K562 (cell line): ENCODE data around the gene KIF26B. TPM values are rescaled to one million over a fixed set of nuclear protein-coding genes. Genes with fewer than 3 reads are reported as not detected.

Experiments used
- DPF2 ChIP-seq: fragments of 450-650 bp; IDR thresholded peaks from 2 replicates; pipeline ENCODE4 v1.6.1; 2016
- IFI16 ChIP-seq: fragments of 250-450 bp; sonication (Bioruptor Pico); IDR thresholded peaks from 2 replicates; pipeline ENCODE4 v2.1.2; 2022; ENCODE audit warnings: mild to moderate bottlenecking, inconsistent platforms
- JUN ChIP-seq, 2 experiments: sonication (generic) in 1 of 2; formaldehyde crosslinking in 1 of 2; IDR thresholded peaks; 2 replicates each; pipeline versions ENCODE4 v1.6.1 to v1.8.0; 2012 to 2022; ENCODE audit warnings: borderline replicate concordance in 2 of 2, mild to moderate bottlenecking in 2 of 2, improper control_type of control experiment in 1 of 2, low read depth in 1 of 2, low read length in 1 of 2, missing genetic modification reagents in 1 of 2
- KAT8 ChIP-seq: fragments of 450-650 bp; IDR thresholded peaks from 2 replicates; pipeline ENCODE4 v1.6.1; 2016; ENCODE audit warnings: low read depth, mild to moderate bottlenecking
- MTA1 ChIP-seq: fragments of 450-650 bp; IDR thresholded peaks from 2 replicates; pipeline ENCODE4 v1.6.1; 2017; ENCODE audit warnings: borderline replicate concordance
- POLR2A ChIP-seq: fragments of 450-650 bp; conservative IDR thresholded peaks from 2 replicates; pipeline ENCODE4 v1.6.1; 2016
- PTTG1 ChIP-seq: fragments of 450-650 bp; IDR thresholded peaks from 2 replicates; pipeline ENCODE4 v1.6.1; 2016; ENCODE audit warnings: low read depth, mild to moderate bottlenecking, missing genetic modification characterization, missing compliant biosample characterization
- TRIM28 ChIP-seq: fragments of 450-650 bp; IDR thresholded peaks from 2 replicates; pipeline ENCODE4 v1.6.1; 2017
- ZC3H8 ChIP-seq: fragments of 450-650 bp; IDR thresholded peaks from 2 replicates; pipeline ENCODE4 v1.6.1; 2017
- ZKSCAN1 ChIP-seq: fragments of 150-350 bp; IDR thresholded peaks from 2 replicates; pipeline ENCODE4 v1.6.1; 2016; ENCODE audit warnings: low read depth, low read length
- ZKSCAN3 ChIP-seq: fragments of 250-450 bp; sonication (Bioruptor Pico); IDR thresholded peaks from 2 replicates; pipeline ENCODE4 v1.4.0; 2020
- ZNF316 ChIP-seq: fragments of 450-650 bp; IDR thresholded peaks from 2 replicates; pipeline ENCODE4 v1.6.1; 2016
- ZNF444 ChIP-seq: fragments of 250-450 bp; sonication (Bioruptor Pico); IDR thresholded peaks from 2 replicates; pipeline ENCODE4 v1.4.0; 2020; ENCODE audit warnings: mild to moderate bottlenecking, moderate library complexity
- polyA plus RNA-seq, 8 experiments: library from polyadenylated mRNA; depleted of rRNA in 4 of 8; stranded (reverse) in 5 of 8; unstranded in 3 of 8; fragments of >200 nt; fragmentation: Nextera tagmentation in 2 of 8; fragmentation: Illumina TruSeq in 1 of 8; extraction: Ambion mirVana in 2 of 8; extraction: Trizol in 1 of 8; gene quantifications; 2 replicates each; pipeline versions ENCODE4 v1.2.1 to v1.2.3, GENCODE V29; 2011 to 2014; ENCODE audit warnings: inconsistent platforms in 1 of 8, missing spikeins in 1 of 8
- total RNA-seq, 7 experiments: library from RNA; depleted of rRNA in 6 of 7; stranded (reverse); fragments of >200 nt in 6 of 7; fragmentation: Illumina TruSeq in 2 of 7; extraction: Trizol in 2 of 7; gene quantifications; 2 replicates each; pipeline versions ENCODE4 v1.2.1 to v1.2.3, GENCODE V29; 2011 to 2021; ENCODE audit warnings: low replicate concordance in 1 of 7
- TF ChIP-seq, protein P1 (sequence below): fragments of 200-400 bp; formaldehyde crosslinking; IDR thresholded peaks from 2 replicates; pipeline ENCODE4 v1.6.1; 2017; ENCODE audit warnings: mild to moderate bottlenecking, low read depth, low read length, moderate library complexity
- TF ChIP-seq, protein P2 (sequence below): fragments of 450-650 bp; formaldehyde crosslinking; IDR thresholded peaks from 2 replicates; pipeline ENCODE4 v1.4.0; 2020; ENCODE audit warnings: mild to moderate bottlenecking, moderate library complexity
- TF ChIP-seq, protein P3 (sequence below): IDR thresholded peaks from 2 replicates; pipeline ENCODE4 v1.6.1; 2011; ENCODE audit not compliant: insufficient read length; ENCODE audit errors: extremely low read depth

Gene KIF26B
- total and polyA plus RNA-seq, 9 of the 15 experiments (the other 6 are each of a cell fraction or from before 2014, with no cell fraction given), result 0.02 to 0.08 (median 0.03) TPM; not detected in 6

DNA sequence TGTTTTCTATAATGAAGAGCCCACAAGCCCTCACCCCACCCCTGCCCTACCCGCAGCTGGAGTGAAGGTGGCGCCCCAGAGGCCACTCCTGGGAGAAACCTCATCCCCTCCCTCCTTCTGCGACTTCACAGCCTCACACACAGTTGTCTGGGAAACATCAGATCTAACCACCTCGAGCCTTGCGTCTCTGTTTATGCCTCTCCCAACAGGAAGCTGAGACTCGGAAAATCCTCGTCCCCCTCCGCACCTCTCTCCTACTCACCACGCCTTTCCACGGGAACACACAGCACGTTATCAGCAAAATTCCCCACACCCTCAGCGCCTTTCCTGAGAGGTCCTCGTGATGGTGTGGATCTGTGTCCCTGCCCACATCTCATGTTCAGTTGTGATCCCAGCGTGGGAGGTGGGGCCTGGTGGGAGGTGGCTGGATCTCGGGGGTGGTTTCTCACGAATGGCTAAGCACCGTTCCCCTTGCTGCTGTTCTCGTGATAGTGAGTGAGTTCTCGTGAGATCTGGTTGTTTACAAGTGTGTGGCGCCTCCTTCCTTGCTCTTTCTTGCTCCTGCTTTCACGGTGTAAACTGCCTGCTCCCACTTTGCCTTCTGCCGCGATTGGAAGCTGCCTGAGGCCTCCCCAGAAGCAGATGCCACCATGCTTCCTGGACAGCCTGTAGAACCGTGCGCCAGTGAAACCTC, 190.6 kb downstream of the KIF26B start (continued):
- TF ChIP-seq, protein P1, sequence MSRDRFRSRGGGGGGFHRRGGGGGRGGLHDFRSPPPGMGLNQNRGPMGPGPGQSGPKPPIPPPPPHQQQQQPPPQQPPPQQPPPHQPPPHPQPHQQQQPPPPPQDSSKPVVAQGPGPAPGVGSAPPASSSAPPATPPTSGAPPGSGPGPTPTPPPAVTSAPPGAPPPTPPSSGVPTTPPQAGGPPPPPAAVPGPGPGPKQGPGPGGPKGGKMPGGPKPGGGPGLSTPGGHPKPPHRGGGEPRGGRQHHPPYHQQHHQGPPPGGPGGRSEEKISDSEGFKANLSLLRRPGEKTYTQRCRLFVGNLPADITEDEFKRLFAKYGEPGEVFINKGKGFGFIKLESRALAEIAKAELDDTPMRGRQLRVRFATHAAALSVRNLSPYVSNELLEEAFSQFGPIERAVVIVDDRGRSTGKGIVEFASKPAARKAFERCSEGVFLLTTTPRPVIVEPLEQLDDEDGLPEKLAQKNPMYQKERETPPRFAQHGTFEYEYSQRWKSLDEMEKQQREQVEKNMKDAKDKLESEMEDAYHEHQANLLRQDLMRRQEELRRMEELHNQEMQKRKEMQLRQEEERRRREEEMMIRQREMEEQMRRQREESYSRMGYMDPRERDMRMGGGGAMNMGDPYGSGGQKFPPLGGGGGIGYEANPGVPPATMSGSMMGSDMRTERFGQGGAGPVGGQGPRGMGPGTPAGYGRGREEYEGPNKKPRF, result no peak
- no peak for TF ChIP-seq PTTG1 (tag)
- TF ChIP-seq POLR2A, result no peak; the same call in none of the 2 replicates
- no peak for TF ChIP-seq IFI16 (CRISPR knock-in tag)
- TF ChIP-seq ZKSCAN3 (CRISPR knock-in tag), result no peak
- no peak for TF ChIP-seq KAT8
- TF ChIP-seq MTA1, result no peak
- TF ChIP-seq ZNF316, result peak; percentile 86
- no peak for TF ChIP-seq JUN (IDR thresholded peaks at IDR 0.05; ENCODE audit: borderline replicate concordance, low read depth, low read length)
- no peak for TF ChIP-seq JUN (CRISPR knock-in tag; IDR thresholded peaks at IDR 0.05; ENCODE audit: borderline replicate concordance)
- TF ChIP-seq DPF2, result peak; percentile 39; the same call in 1 of the 2 replicates
- TF ChIP-seq ZNF444 (CRISPR knock-in tag), result no peak
- TF ChIP-seq, protein P2, sequence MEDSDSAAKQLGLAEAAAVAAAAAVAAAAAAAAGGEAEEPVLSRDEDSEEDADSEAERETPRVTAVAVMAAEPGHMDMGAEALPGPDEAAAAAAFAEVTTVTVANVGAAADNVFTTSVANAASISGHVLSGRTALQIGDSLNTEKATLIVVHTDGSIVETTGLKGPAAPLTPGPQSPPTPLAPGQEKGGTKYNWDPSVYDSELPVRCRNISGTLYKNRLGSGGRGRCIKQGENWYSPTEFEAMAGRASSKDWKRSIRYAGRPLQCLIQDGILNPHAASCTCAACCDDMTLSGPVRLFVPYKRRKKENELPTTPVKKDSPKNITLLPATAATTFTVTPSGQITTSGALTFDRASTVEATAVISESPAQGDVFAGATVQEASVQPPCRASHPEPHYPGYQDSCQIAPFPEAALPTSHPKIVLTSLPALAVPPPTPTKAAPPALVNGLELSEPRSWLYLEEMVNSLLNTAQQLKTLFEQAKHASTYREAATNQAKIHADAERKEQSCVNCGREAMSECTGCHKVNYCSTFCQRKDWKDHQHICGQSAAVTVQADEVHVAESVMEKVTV (CRISPR knock-in tag), result no peak
- TF ChIP-seq, protein P3, sequence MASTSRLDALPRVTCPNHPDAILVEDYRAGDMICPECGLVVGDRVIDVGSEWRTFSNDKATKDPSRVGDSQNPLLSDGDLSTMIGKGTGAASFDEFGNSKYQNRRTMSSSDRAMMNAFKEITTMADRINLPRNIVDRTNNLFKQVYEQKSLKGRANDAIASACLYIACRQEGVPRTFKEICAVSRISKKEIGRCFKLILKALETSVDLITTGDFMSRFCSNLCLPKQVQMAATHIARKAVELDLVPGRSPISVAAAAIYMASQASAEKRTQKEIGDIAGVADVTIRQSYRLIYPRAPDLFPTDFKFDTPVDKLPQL, result peak; percentile 50
- no peak for TF ChIP-seq ZC3H8
- TF ChIP-seq TRIM28, result peak; percentile 81; the same call in 1 of the 2 replicates
- no peak for TF ChIP-seq ZKSCAN1
